WTC11 (cell line): ENCODE measurements around the gene INSC. TPM values are rescaled to one million over a fixed set of nuclear protein-coding genes. Genes with fewer than 3 reads are reported as not detected.

Experiments used
- ATAC-seq: fragments of 200-7000 bp; cut with Tn5 transposase; 2 replicates; pipeline ENCODE4 v1.10.0; 2021; ENCODE audit warnings: mild to moderate bottlenecking, moderate library complexity
- CTCF ChIA-PET: fragments of 300-600 bp; sonication (Branson Sonifier 250); formaldehyde crosslinking; loops from one replicate; lab custom pipeline; 2021; ENCODE audit warnings: antibody characterized with exemption; lab: Charles Lee
- POLR2A ChIA-PET: fragments of 350-600 bp; sonication (Branson Sonifier 250); formaldehyde crosslinking; loops from one replicate; lab custom pipeline; 2021; ENCODE audit warnings: antibody characterized with exemption; lab: Charles Lee
- DNase-seq: peaks from one replicate; pipeline ENCODE4 v3.0.0; 2021; ENCODE audit warnings: low spot score
- H3K27ac Mint-ChIP-seq: 2 replicates; pipeline ENCODE4 v1.8.0; 2021; ENCODE audit warnings: mixed read lengths
- H3K27me3 Mint-ChIP-seq: 2 replicates; pipeline ENCODE4 v1.8.0; 2021; ENCODE audit warnings: low read depth, mild to moderate bottlenecking, moderate library complexity, mixed read lengths
- H3K36me3 Mint-ChIP-seq: 2 replicates; pipeline ENCODE4 v1.8.0; 2021; ENCODE audit warnings: mixed read lengths
- H3K4me1 Mint-ChIP-seq: 2 replicates; pipeline ENCODE4 v1.8.0; 2022; ENCODE audit warnings: mixed read lengths
- H3K4me3 Mint-ChIP-seq: 2 replicates; pipeline ENCODE4 v1.8.0; 2021; ENCODE audit warnings: mild to moderate bottlenecking, moderate library complexity, mixed read lengths
- H3K9me3 Mint-ChIP-seq: 2 replicates; pipeline ENCODE4 v1.8.0; 2021; ENCODE audit warnings: mixed read lengths
- CREB1 ChIP-seq: sonication (generic); formaldehyde crosslinking; IDR thresholded peaks from 2 replicates; pipeline ENCODE4 v1.8.0; 2023; ENCODE audit warnings: mild to moderate bottlenecking, missing genetic modification reagents
- EMX1 ChIP-seq: fragments of 250-450 bp; sonication (Bioruptor Pico); IDR thresholded peaks from 2 replicates; pipeline ENCODE4 v1.8.0; 2021; ENCODE audit warnings: mild to moderate bottlenecking
- GTF2I ChIP-seq: fragments of 250-450 bp; sonication (Bioruptor Pico); conservative IDR thresholded peaks from 2 replicates; pipeline ENCODE4 v1.4.0; 2021; ENCODE audit warnings: mild to moderate bottlenecking
- JUN ChIP-seq: sonication (generic); formaldehyde crosslinking; IDR thresholded peaks from 2 replicates; pipeline ENCODE4 v1.8.0; 2023; ENCODE audit warnings: mild to moderate bottlenecking, missing genetic modification reagents
- KAT7 ChIP-seq: sonication (generic); formaldehyde crosslinking; IDR thresholded peaks from 2 replicates; pipeline ENCODE4 v1.8.1; 2023; ENCODE audit warnings: missing genetic modification reagents, mild to moderate bottlenecking, borderline replicate concordance
- NFE2L1 ChIP-seq: sonication (generic); formaldehyde crosslinking; IDR thresholded peaks from 2 replicates; pipeline ENCODE4 v1.8.1; 2023; ENCODE audit warnings: missing genetic modification reagents
- NR3C1 ChIP-seq: sonication (generic); formaldehyde crosslinking; conservative IDR thresholded peaks from 2 replicates; pipeline ENCODE4 v1.8.1; 2023; ENCODE audit warnings: low read depth, mild to moderate bottlenecking, missing genetic modification reagents
- TEAD4 ChIP-seq: sonication (generic); formaldehyde crosslinking; IDR thresholded peaks from 2 replicates; pipeline ENCODE4 v1.8.0; 2022; ENCODE audit warnings: mild to moderate bottlenecking, missing genetic modification reagents
- ZNF263 ChIP-seq: sonication (generic); formaldehyde crosslinking; IDR thresholded peaks from 2 replicates; pipeline ENCODE4 v1.8.1; 2022; ENCODE audit warnings: low read depth, mild to moderate bottlenecking, moderate library complexity, missing genetic modification reagents
- ZNF396 ChIP-seq: fragments of 250-450 bp; sonication (Bioruptor Pico); IDR thresholded peaks from 2 replicates; pipeline ENCODE4 v1.8.0; 2021; ENCODE audit warnings: mild to moderate bottlenecking, moderate library complexity, borderline replicate concordance
- ZNF416 ChIP-seq: fragments of 250-450 bp; sonication (Bioruptor Pico); IDR thresholded peaks from 2 replicates; pipeline ENCODE4 v1.9.0; 2021; ENCODE audit warnings: mild to moderate bottlenecking, inconsistent platforms
- total RNA-seq: library from RNA; stranded (reverse); gene quantifications from 3 replicates; pipeline ENCODE4 v1.2.3, GENCODE V29; 2021
- TF ChIP-seq, protein P1 (sequence below): sonication (generic); formaldehyde crosslinking; conservative IDR thresholded peaks from 2 replicates; pipeline ENCODE4 v1.8.1; 2023; ENCODE audit warnings: mild to moderate bottlenecking, low read depth, missing genetic modification reagents, moderate library complexity
- TF ChIP-seq, protein P2 (sequence below): sonication (generic); formaldehyde crosslinking; IDR thresholded peaks from 2 replicates; pipeline ENCODE4 v1.8.1; 2023; ENCODE audit warnings: mild to moderate bottlenecking, missing genetic modification reagents
- TF ChIP-seq, protein P3 (sequence below): sonication (generic); formaldehyde crosslinking; IDR thresholded peaks from 2 replicates; pipeline ENCODE4 v1.8.0; 2023; ENCODE audit warnings: missing genetic modification reagents, mild to moderate bottlenecking, borderline replicate concordance
- TF ChIP-seq, protein P4 (sequence below): sonication (generic); formaldehyde crosslinking; IDR thresholded peaks from 2 replicates; pipeline ENCODE4 v1.8.0; 2022; ENCODE audit warnings: mild to moderate bottlenecking, missing genetic modification reagents
- TF ChIP-seq, protein P5 (sequence below): sonication (generic); formaldehyde crosslinking; IDR thresholded peaks from 2 replicates; pipeline ENCODE4 v1.8.0; 2022; ENCODE audit warnings: missing genetic modification reagents
- TF ChIP-seq, protein P6 (sequence below): sonication (generic); formaldehyde crosslinking; IDR thresholded peaks from 2 replicates; pipeline ENCODE4 v1.8.1; 2023; ENCODE audit warnings: mild to moderate bottlenecking, moderate library complexity, missing genetic modification reagents

Gene INSC
- total RNA-seq, 1 experiment from 2014 or later, result 0.44 TPM

DNA sequence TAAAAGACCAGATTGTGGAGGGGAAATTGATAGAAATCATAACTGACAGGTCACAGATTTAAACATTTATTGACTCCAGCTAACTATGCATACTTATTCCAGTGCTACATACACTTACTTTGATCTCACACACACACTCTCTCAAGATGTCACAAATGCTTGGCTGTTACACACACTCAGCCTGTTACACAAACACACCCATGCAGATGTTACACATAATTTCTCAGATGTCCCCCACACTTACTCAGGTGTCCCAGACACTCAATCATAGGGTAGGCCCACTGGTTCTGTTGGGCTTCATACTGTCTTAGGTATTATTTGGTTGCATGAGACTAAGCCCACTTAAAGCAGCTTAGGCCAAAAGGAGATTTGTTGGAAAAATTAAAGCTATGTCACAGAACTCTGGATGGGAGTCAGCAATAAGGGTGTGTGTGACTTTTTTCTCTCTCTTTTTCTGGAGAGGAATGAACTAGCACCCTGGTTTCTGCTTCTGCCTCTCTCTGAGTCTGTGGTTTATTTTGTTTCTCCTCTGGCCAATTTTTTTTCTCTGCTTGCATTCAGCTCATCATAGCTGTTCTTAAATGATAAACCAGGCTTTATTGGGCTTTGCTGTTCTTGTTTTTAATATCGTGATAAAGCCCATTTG, 179.4 kb downstream of the INSC start:
- DNase-seq, result no peak
- ChIA-PET POLR2A (no interaction called here), CTCF (no interaction called here)
- no peak for ATAC-seq
- H3K27me3 Mint-ChIP-seq, result no peaks in the 10 kb centered on the region
- no peaks in the 10 kb centered on the region for H3K36me3 Mint-ChIP-seq
- TF ChIP-seq, protein P1, sequence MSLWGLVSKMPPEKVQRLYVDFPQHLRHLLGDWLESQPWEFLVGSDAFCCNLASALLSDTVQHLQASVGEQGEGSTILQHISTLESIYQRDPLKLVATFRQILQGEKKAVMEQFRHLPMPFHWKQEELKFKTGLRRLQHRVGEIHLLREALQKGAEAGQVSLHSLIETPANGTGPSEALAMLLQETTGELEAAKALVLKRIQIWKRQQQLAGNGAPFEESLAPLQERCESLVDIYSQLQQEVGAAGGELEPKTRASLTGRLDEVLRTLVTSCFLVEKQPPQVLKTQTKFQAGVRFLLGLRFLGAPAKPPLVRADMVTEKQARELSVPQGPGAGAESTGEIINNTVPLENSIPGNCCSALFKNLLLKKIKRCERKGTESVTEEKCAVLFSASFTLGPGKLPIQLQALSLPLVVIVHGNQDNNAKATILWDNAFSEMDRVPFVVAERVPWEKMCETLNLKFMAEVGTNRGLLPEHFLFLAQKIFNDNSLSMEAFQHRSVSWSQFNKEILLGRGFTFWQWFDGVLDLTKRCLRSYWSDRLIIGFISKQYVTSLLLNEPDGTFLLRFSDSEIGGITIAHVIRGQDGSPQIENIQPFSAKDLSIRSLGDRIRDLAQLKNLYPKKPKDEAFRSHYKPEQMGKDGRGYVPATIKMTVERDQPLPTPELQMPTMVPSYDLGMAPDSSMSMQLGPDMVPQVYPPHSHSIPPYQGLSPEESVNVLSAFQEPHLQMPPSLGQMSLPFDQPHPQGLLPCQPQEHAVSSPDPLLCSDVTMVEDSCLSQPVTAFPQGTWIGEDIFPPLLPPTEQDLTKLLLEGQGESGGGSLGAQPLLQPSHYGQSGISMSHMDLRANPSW (CRISPR knock-in tag), result no peak
- TF ChIP-seq, protein P2, sequence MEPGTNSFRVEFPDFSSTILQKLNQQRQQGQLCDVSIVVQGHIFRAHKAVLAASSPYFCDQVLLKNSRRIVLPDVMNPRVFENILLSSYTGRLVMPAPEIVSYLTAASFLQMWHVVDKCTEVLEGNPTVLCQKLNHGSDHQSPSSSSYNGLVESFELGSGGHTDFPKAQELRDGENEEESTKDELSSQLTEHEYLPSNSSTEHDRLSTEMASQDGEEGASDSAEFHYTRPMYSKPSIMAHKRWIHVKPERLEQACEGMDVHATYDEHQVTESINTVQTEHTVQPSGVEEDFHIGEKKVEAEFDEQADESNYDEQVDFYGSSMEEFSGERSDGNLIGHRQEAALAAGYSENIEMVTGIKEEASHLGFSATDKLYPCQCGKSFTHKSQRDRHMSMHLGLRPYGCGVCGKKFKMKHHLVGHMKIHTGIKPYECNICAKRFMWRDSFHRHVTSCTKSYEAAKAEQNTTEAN, result no peak
- TF ChIP-seq, protein P3, sequence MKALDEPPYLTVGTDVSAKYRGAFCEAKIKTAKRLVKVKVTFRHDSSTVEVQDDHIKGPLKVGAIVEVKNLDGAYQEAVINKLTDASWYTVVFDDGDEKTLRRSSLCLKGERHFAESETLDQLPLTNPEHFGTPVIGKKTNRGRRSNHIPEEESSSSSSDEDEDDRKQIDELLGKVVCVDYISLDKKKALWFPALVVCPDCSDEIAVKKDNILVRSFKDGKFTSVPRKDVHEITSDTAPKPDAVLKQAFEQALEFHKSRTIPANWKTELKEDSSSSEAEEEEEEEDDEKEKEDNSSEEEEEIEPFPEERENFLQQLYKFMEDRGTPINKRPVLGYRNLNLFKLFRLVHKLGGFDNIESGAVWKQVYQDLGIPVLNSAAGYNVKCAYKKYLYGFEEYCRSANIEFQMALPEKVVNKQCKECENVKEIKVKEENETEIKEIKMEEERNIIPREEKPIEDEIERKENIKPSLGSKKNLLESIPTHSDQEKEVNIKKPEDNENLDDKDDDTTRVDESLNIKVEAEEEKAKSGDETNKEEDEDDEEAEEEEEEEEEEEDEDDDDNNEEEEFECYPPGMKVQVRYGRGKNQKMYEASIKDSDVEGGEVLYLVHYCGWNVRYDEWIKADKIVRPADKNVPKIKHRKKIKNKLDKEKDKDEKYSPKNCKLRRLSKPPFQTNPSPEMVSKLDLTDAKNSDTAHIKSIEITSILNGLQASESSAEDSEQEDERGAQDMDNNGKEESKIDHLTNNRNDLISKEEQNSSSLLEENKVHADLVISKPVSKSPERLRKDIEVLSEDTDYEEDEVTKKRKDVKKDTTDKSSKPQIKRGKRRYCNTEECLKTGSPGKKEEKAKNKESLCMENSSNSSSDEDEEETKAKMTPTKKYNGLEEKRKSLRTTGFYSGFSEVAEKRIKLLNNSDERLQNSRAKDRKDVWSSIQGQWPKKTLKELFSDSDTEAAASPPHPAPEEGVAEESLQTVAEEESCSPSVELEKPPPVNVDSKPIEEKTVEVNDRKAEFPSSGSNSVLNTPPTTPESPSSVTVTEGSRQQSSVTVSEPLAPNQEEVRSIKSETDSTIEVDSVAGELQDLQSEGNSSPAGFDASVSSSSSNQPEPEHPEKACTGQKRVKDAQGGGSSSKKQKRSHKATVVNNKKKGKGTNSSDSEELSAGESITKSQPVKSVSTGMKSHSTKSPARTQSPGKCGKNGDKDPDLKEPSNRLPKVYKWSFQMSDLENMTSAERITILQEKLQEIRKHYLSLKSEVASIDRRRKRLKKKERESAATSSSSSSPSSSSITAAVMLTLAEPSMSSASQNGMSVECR (CRISPR knock-in tag), result no peak
- TF ChIP-seq CREB1 (CRISPR knock-in tag) (no peak), TEAD4 (CRISPR knock-in tag) (no peak), KAT7 (no peak), ZNF416 (CRISPR knock-in tag) (no peak), JUN (CRISPR knock-in tag) (no peak)
- TF ChIP-seq, all 79 proteins: peak for 0
- Mint-ChIP-seq H3K9me3 (no peaks in the 10 kb centered on the region), H3K4me1 (peaks cover 20% of the 10 kb centered on the region), H3K27ac (no peak overlapping the region), H3K4me3 (no peak overlapping the region)

DNA sequence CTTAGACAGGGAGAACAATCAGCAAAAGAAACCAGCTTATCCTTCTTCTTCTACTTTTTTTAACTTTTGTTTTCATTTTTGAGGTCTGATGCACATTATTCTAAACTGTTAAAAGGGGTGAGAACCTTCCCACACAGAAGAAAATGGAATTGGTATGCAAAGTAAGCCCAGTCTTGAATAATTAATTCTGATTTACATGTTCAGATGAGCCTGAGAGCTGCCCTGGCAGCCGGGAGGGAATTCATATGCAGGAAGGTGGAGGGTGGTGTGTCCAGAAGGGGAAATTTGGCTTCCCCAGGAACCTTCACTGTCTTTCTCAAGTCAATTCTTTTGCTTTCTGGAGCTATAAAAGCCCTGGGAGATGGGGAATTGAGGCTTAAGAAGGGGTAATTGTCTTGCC, 181.0 kb downstream of the INSC start:
- H3K4me1 Mint-ChIP-seq, result peaks cover 20% of the 10 kb centered on the region
- no peak overlapping the region for H3K4me3 Mint-ChIP-seq
- no peaks in the 10 kb centered on the region for H3K27me3 Mint-ChIP-seq
- ChIA-PET CTCF (interaction anchor here (0.8 to 1.1 kb wide), 2 partner anchors 19 to 334 kb away, joined by 3 read pairs; no protein-coding TSS in a partner anchor), POLR2A (no interaction called here)
- DNase-seq (no peak), ATAC-seq (peak; percentile 30)
- no peak overlapping the region for H3K27ac Mint-ChIP-seq
- H3K36me3 Mint-ChIP-seq, result no peaks in the 10 kb centered on the region
- no peaks in the 10 kb centered on the region for H3K9me3 Mint-ChIP-seq
- TF ChIP-seq, protein P4, sequence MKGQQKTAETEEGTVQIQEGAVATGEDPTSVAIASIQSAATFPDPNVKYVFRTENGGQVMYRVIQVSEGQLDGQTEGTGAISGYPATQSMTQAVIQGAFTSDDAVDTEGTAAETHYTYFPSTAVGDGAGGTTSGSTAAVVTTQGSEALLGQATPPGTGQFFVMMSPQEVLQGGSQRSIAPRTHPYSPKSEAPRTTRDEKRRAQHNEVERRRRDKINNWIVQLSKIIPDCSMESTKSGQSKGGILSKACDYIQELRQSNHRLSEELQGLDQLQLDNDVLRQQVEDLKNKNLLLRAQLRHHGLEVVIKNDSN (CRISPR knock-in tag), result no peak
- TF ChIP-seq NR3C1 (CRISPR knock-in tag), result no peak
- TF ChIP-seq, protein P5, sequence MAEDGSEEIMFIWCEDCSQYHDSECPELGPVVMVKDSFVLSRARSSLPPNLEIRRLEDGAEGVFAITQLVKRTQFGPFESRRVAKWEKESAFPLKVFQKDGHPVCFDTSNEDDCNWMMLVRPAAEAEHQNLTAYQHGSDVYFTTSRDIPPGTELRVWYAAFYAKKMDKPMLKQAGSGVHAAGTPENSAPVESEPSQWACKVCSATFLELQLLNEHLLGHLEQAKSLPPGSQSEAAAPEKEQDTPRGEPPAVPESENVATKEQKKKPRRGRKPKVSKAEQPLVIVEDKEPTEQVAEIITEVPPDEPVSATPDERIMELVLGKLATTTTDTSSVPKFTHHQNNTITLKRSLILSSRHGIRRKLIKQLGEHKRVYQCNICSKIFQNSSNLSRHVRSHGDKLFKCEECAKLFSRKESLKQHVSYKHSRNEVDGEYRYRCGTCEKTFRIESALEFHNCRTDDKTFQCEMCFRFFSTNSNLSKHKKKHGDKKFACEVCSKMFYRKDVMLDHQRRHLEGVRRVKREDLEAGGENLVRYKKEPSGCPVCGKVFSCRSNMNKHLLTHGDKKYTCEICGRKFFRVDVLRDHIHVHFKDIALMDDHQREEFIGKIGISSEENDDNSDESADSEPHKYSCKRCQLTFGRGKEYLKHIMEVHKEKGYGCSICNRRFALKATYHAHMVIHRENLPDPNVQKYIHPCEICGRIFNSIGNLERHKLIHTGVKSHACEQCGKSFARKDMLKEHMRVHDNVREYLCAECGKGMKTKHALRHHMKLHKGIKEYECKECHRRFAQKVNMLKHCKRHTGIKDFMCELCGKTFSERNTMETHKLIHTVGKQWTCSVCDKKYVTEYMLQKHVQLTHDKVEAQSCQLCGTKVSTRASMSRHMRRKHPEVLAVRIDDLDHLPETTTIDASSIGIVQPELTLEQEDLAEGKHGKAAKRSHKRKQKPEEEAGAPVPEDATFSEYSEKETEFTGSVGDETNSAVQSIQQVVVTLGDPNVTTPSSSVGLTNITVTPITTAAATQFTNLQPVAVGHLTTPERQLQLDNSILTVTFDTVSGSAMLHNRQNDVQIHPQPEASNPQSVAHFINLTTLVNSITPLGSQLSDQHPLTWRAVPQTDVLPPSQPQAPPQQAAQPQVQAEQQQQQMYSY, result no peak
- TF ChIP-seq EMX1 (CRISPR knock-in tag), result no peak
- TF ChIP-seq, protein P2, result no peak
- no peak for TF ChIP-seq ZNF396 (CRISPR knock-in tag)
- no peak for TF ChIP-seq NFE2L1 (CRISPR knock-in tag)
- no peak for TF ChIP-seq GTF2I (CRISPR knock-in tag)
- TF ChIP-seq CREB1 (CRISPR knock-in tag), result no peak
- TF ChIP-seq ZNF263, result no peak
- TF ChIP-seq, protein P6, sequence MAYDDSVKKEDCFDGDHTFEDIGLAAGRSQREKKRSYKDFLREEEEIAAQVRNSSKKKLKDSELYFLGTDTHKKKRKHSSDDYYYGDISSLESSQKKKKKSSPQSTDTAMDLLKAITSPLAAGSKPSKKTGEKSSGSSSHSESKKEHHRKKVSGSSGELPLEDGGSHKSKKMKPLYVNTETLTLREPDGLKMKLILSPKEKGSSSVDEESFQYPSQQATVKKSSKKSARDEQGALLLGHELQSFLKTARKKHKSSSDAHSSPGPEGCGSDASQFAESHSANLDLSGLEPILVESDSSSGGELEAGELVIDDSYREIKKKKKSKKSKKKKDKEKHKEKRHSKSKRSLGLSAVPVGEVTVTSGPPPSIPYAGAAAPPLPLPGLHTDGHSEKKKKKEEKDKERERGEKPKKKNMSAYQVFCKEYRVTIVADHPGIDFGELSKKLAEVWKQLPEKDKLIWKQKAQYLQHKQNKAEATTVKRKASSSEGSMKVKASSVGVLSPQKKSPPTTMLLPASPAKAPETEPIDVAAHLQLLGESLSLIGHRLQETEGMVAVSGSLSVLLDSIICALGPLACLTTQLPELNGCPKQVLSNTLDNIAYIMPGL, result no peak
